ENCODE results near the gene CRADD. TPM values are rescaled to one million over a fixed set of nuclear protein-coding genes. Genes with fewer than 3 reads are reported as not detected.

The CRADD gene
- total RNA-seq, 2 experiments from 2014 or later = 7.0 to 11.3 TPM

DNA sequence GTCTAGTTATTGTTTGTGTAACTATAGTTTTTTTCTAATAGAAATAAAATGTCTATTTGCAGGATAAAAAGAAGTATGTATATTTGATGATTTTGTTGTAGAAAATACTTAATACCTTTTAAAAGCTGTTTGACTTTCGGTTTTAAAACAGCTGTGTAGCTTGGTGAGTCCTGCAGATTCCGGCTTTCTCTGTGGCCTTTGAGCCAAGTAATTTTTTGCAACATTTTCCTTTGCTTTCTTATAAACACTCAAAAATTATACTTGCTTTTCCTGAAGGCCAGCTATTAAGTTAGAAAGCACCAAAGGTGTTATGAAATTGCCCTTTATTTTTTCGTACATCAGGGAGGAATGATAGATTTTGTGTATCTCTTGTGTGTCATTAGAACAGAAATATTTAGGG, 63.6 kb downstream of the CRADD start:
- Mint-ChIP-seq H3K27ac (no peak overlapping the region), H3K4me1 (ENCODE audit: low read depth) (peaks cover 34% of the 10 kb centered on the region), H3K4me3 (peak overlapping the region; percentile 80), H3K27me3 (no peaks in the 10 kb centered on the region), H3K36me3 (ENCODE audit: low read depth) (no peaks in the 10 kb centered on the region), H3K9me3 (no peaks in the 10 kb centered on the region)
- ChIA-PET CTCF (interaction anchor here (1.6 to 5.3 kb wide), 5 partner anchors 13 to 361 kb away, joined by 4 to 33 read pairs (median 9); no protein-coding TSS in a partner anchor), POLR2A (no interaction called here)
- DNase-seq (no peak), ATAC-seq (no peak)
- TF ChIP-seq, protein P1, sequence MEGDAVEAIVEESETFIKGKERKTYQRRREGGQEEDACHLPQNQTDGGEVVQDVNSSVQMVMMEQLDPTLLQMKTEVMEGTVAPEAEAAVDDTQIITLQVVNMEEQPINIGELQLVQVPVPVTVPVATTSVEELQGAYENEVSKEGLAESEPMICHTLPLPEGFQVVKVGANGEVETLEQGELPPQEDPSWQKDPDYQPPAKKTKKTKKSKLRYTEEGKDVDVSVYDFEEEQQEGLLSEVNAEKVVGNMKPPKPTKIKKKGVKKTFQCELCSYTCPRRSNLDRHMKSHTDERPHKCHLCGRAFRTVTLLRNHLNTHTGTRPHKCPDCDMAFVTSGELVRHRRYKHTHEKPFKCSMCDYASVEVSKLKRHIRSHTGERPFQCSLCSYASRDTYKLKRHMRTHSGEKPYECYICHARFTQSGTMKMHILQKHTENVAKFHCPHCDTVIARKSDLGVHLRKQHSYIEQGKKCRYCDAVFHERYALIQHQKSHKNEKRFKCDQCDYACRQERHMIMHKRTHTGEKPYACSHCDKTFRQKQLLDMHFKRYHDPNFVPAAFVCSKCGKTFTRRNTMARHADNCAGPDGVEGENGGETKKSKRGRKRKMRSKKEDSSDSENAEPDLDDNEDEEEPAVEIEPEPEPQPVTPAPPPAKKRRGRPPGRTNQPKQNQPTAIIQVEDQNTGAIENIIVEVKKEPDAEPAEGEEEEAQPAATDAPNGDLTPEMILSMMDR (IDR thresholded peaks at IDR 0.05) = no peak
- intact Hi-C loops (cut with micrococcal nuclease) = loop anchor here (5.0 kb wide), 1 partner anchor 42 kb away; no protein-coding TSS in a partner anchor

DNA sequence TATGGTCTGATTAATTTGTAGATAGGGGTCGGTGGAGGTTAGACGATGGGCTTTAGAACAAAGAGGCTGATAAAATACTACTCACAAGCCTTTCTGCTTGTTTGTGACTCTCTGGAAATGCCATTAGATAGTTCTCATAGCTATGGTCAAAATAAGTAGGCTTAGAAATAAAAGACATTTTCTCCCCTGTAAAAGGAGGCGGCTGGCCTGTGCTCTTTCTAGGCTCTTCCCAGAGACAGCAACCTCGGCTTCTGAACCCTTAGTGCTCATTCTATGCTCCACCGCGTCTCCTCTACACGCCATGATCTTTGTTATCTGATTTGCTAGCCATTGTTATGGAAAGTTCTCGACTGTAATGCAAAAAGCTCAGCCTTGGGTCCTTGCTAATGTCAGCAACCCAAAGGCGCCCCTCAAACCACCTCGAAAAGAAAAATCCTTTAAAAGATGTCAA, 64.5 kb downstream of the CRADD start:
- no peaks in the 10 kb centered on the region for H3K27me3 Mint-ChIP-seq
- CTCF ChIA-PET = interaction anchor here (0.7 to 5.3 kb wide), 10 partner anchors 9 to 360 kb away, joined by 3 to 33 read pairs (median 5); no protein-coding TSS in a partner anchor
- peak overlapping the region; percentile 95 for H3K27ac Mint-ChIP-seq
- DNase-seq (peak; percentile 45), ATAC-seq (peak; percentile 57)
- POLR2A ChIA-PET = interaction anchor here (0.8 to 1.1 kb wide), 4 partner anchors 65 to 360 kb away, joined by 3 read pairs; partner anchors contain the start of gene CRADD
- H3K4me1 Mint-ChIP-seq (ENCODE audit: low read depth) = peaks cover 36% of the 10 kb centered on the region
- no peaks in the 10 kb centered on the region for H3K36me3 Mint-ChIP-seq (ENCODE audit: low read depth)
- TF ChIP-seq, protein P1 (IDR thresholded peaks at IDR 0.05) = no peak
- H3K9me3 Mint-ChIP-seq = no peaks in the 10 kb centered on the region
- intact Hi-C loops (cut with micrococcal nuclease) = loop anchor here (2.0 to 5.0 kb wide), 2 partner anchors 41 to 171 kb away; no protein-coding TSS in a partner anchor
- H3K4me3 Mint-ChIP-seq = peak overlapping the region; percentile 80

DNA sequence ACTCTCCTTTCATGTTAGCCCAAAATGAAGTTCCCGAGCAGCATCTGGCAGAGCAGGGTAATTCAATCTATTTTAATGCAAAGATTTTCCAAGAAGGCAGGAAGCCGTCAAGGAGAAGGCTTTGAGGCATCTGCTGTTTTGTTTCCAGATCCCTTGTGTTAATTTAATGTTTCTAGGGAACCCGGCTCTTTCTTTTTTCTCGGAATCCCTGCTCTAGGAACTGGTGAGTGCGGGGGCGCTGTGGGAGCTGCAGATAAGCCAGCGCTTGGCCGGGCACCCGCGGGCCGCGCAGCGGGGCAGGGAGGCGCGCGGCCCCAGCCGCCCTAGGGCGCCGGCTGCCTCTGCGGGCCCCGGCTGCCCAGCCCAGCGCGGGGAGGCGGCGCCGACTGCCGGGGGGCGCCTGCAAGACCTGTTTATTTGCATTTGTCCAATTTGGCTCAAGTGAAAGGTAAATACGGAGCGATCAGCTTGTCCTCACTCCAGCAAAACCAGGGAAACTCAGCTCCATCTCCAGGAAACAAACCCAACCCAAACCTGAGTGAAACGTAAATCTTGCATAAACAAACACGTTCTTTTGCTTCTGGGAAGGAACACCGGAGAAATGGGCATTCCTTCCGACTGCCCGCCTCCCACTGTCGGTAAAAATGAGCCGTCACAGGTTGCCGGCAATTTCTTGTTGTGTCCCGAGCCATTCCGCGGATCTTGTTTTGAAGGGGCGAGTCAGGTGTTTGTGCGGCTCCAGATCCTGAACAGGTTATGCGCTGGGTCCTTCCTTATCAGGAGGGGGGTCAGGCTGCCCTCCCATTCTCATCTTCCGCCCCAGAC, 65.1 kb downstream of the CRADD start:
- POLR2A ChIA-PET = interaction anchor here (0.7 to 1.1 kb wide), 5 partner anchors 65 to 360 kb away, joined by 3 read pairs; partner anchors contain the start of gene CRADD
- DNase-seq (peak; percentile 87), ATAC-seq (peak; percentile 94)
- no peaks in the 10 kb centered on the region for H3K9me3 Mint-ChIP-seq
- CTCF ChIA-PET = interaction anchor here (0.8 to 5.3 kb wide), 11 partner anchors 10 to 360 kb away, joined by 3 to 33 read pairs (median 5); no protein-coding TSS in a partner anchor
- H3K36me3 Mint-ChIP-seq (ENCODE audit: low read depth) = no peaks in the 10 kb centered on the region
- intact Hi-C loops (cut with micrococcal nuclease) = loop anchor here (2.0 to 5.0 kb wide), 2 partner anchors 40 to 172 kb away; no protein-coding TSS in a partner anchor
- TF ChIP-seq, protein P1 (IDR thresholded peaks at IDR 0.05) = no peak
- H3K4me1 Mint-ChIP-seq (ENCODE audit: low read depth) = peaks cover 36% of the 10 kb centered on the region
- no peaks in the 10 kb centered on the region for H3K27me3 Mint-ChIP-seq
- H3K27ac Mint-ChIP-seq = peak overlapping the region; percentile 95
- peak overlapping the region; percentile 80 for H3K4me3 Mint-ChIP-seq

DNA sequence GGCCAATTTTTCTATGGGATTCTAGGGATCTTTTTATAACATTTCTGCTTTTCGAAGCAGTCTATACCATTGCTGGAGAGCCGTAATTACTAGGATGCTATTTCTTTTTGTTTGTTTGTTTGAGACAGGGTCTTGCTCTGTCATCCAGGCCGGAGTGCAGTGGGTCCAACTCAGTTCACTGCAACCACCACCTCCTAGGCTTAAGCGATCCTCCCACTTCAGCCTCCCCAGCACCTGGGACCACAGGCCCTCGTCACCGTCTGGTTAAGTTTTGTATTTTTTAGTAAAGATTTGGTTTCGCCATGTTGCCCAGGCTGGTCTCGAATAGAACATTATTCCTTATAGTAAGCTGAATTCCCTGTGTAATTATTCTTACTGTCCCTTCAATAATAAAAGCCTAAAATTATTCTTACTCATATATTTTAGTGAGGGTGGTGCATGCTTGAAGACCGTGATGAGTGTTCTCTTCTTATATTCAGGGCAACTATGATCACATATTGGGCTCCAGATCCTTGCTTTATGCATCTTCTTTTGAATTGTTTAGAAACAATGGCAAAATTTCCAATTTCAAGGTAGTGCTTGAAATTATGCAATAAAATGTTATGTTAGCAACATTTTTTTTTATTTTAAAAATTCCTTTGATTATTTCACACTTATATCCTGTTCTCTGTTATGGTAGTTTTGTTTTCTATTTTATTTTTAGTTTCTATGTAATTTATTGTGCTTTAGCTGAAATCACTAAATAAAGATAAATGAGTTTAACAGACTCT, 66.2 kb downstream of the CRADD start:
- H3K36me3 Mint-ChIP-seq (ENCODE audit: low read depth) = no peaks in the 10 kb centered on the region
- H3K4me3 Mint-ChIP-seq = peak overlapping the region; percentile 80
- H3K27ac Mint-ChIP-seq = no peak overlapping the region
- peaks cover 36% of the 10 kb centered on the region for H3K4me1 Mint-ChIP-seq (ENCODE audit: low read depth)
- CTCF ChIA-PET = interaction anchor here (5.3 kb wide), 1 partner anchor 359 kb away, joined by 33 read pairs; no protein-coding TSS in a partner anchor
- ATAC-seq = no peak
- POLR2A ChIA-PET = no interaction called here
- intact Hi-C loops (cut with micrococcal nuclease) = loop anchor here (2.0 to 5.0 kb wide), 2 partner anchors 39 to 173 kb away; no protein-coding TSS in a partner anchor
- H3K27me3 Mint-ChIP-seq = no peaks in the 10 kb centered on the region
- DNase-seq = no peak
- TF ChIP-seq, protein P1 (IDR thresholded peaks at IDR 0.05) = no peak
- H3K9me3 Mint-ChIP-seq = no peaks in the 10 kb centered on the region
